Neural progenitor cell (in vitro differentiated cells): ENCODE measurements around the gene ADI1.

Experiments used
- CTCF ChIP-seq: fragments of 200-600 bp; sonication (generic); IDR thresholded peaks from 2 replicates; pipeline ENCODE4 v1.5.1; 2017; ENCODE audit warnings: antibody characterized with exemption, mild to moderate bottlenecking
- EZH2 ChIP-seq: fragments of 200-600 bp; sonication (generic); IDR thresholded peaks from 2 replicates; pipeline ENCODE4 v1.6.1; 2017; ENCODE audit warnings: antibody characterized with exemption, mild to moderate bottlenecking, moderate library complexity

- TF ChIP-seq CTCF (no peak), EZH2 (no peak)
These were observed 28.9 kb downstream of the ADI1 start for GRCh38 chr2:3490191-3491170.
